IMR-90 (cell line): ENCODE data around the gene KDM1B. TPM values are rescaled to one million over a fixed set of nuclear protein-coding genes. Genes with fewer than 3 reads are reported as not detected.

Source experiments
- ATAC-seq: fragments of 200-7000 bp; cut with Tn5 transposase; 2 replicates; pipeline ENCODE4 v1.9.1; 2020; ENCODE audit warnings: low read depth, mild to moderate bottlenecking, moderate library complexity
- BruUV-seq: library from RNA; stranded (reverse); fragments of 400-500 nt; replicated peaks from 2 replicates; lab custom pipeline; 2021; lab: Mats Ljungman, UMichigan
- CTCF ChIA-PET: fragments of 300-600 bp; formaldehyde crosslinking; extraction: SDS; loops from one replicate; lab custom pipeline; 2021; ENCODE audit warnings: antibody characterized with exemption; lab: Yijun Ruan, JAX
- POLR2A ChIA-PET: fragments of 300-600 bp; sonication (Branson Sonifier 250); formaldehyde crosslinking; loops from one replicate; lab custom pipeline; 2022; ENCODE audit warnings: antibody characterized with exemption; ENCODE audit not compliant: unreplicated experiment; lab: Charles Lee
- DNase-seq: peaks from one replicate; pipeline ENCODE4 v3.0.0; 2013
- H2AFZ ChIP-seq: replicated peaks from 2 replicates; pipeline ENCODE3; 2013; ENCODE audit warnings: low read length, mild to moderate bottlenecking; ENCODE audit not compliant: poor library complexity
- H2AK5ac ChIP-seq: 2 replicates; pipeline ENCODE4 v1.6.1; 2013; ENCODE audit warnings: low read depth, low read length, inconsistent platforms
- H2AK9ac ChIP-seq: replicated peaks from 2 replicates; pipeline ENCODE3; 2013; ENCODE audit warnings: mild to moderate bottlenecking, low read depth, low read length, moderate library complexity; ENCODE audit not compliant: poor library complexity
- H2BK120ac ChIP-seq: 2 replicates; pipeline ENCODE4 v1.6.1; 2013; ENCODE audit warnings: low read depth, low read length, inconsistent platforms
- H2BK15ac ChIP-seq: 3 replicates; pipeline ENCODE4 v1.6.1; 2013; ENCODE audit warnings: low read depth, low read length, inconsistent platforms
- H2BK20ac ChIP-seq: 2 replicates; pipeline ENCODE4 v1.6.1; 2013; ENCODE audit warnings: low read depth, mild to moderate bottlenecking, inconsistent platforms, low read length, moderate library complexity
- H2BK5ac ChIP-seq: 2 replicates; pipeline ENCODE4 v1.6.1; 2013; ENCODE audit warnings: mild to moderate bottlenecking, low read depth, low read length, inconsistent platforms; ENCODE audit not compliant: poor library complexity, severe bottlenecking
- H3K14ac ChIP-seq: replicated peaks from 2 replicates; pipeline ENCODE4 v1.6.1; 2013; ENCODE audit warnings: low read depth, low read length, inconsistent platforms
- H3K18ac ChIP-seq: 2 replicates; pipeline ENCODE4 v1.6.1; 2013; ENCODE audit warnings: low read depth, low read length, control low read depth
- H3K23ac ChIP-seq: 2 replicates; pipeline ENCODE4 v1.6.1; 2013; ENCODE audit warnings: low read depth, low read length, inconsistent platforms
- H3K27ac ChIP-seq: 2 replicates; pipeline ENCODE4 v1.5.1; 2013; ENCODE audit warnings: mild to moderate bottlenecking, control low read depth, low read length; ENCODE audit not compliant: insufficient read depth
- H3K27me3 ChIP-seq: 2 replicates; pipeline ENCODE4 v1.6.1; 2013; ENCODE audit warnings: low read length; ENCODE audit not compliant: control insufficient read depth, insufficient read depth
- H3K36me3 ChIP-seq: 2 replicates; pipeline ENCODE4 v1.6.1; 2013; ENCODE audit warnings: low read length, mixed read lengths; ENCODE audit not compliant: control insufficient read depth, insufficient read depth
- H3K4ac ChIP-seq: 2 replicates; pipeline ENCODE4 v1.6.1; 2013; ENCODE audit warnings: low read depth, low read length, inconsistent platforms
- H3K4me1 ChIP-seq: 2 replicates; pipeline ENCODE4 v1.6.1; 2013; ENCODE audit warnings: low read length, mixed read lengths; ENCODE audit not compliant: control insufficient read depth, insufficient read depth
- H3K4me2 ChIP-seq: 2 replicates; pipeline ENCODE4 v1.6.1; 2013; ENCODE audit warnings: low read depth, mild to moderate bottlenecking, control low read depth, low read length, moderate library complexity
- H3K4me3 ChIP-seq: 2 replicates; pipeline ENCODE4 v1.5.1; 2013; ENCODE audit warnings: low read depth, mild to moderate bottlenecking, control low read depth, low read length, moderate library complexity; ENCODE audit not compliant: insufficient read depth
- H3K56ac ChIP-seq: 2 replicates; pipeline ENCODE4 v1.6.1; 2013; ENCODE audit warnings: low read length, inconsistent platforms; ENCODE audit not compliant: insufficient read depth; ENCODE audit errors: extremely low read depth
- H3K79me1 ChIP-seq, 2 experiments: 2 replicates each; pipeline ENCODE4 v1.6.1; 2013; ENCODE audit warnings: low read length in 2 of 2, inconsistent platforms in 1 of 2, low read depth in 1 of 2
- H3K9ac ChIP-seq: 2 replicates; pipeline ENCODE4 v1.6.1; 2013; ENCODE audit warnings: low read depth, low read length, control low read depth
- H3K9me1 ChIP-seq: 2 replicates; pipeline ENCODE4 v1.6.1; 2013; ENCODE audit warnings: low read length, inconsistent platforms; ENCODE audit not compliant: insufficient read depth
- H3K9me3 ChIP-seq: 2 replicates; pipeline ENCODE4 v1.6.1; 2013; ENCODE audit warnings: low read length; ENCODE audit not compliant: control insufficient read depth, insufficient read depth
- H4K20me1 ChIP-seq: 2 replicates; pipeline ENCODE4 v1.6.1; 2013; ENCODE audit warnings: low read length, inconsistent platforms; ENCODE audit not compliant: insufficient read depth
- H4K5ac ChIP-seq: 2 replicates; pipeline ENCODE4 v1.6.1; 2013; ENCODE audit warnings: mild to moderate bottlenecking, low read depth, low read length, control low read depth
- H4K8ac ChIP-seq, 2 experiments: 2 replicates each; pipeline ENCODE4 v1.6.1; 2013; ENCODE audit warnings: low read depth in 2 of 2, low read length in 2 of 2, control low read depth in 1 of 2, inconsistent platforms in 1 of 2
- H4K91ac ChIP-seq: 2 replicates; pipeline ENCODE4 v1.6.1; 2013; ENCODE audit warnings: low read depth, low read length, inconsistent platforms; ENCODE audit not compliant: insufficient read depth
- BHLHE40 ChIP-seq: fragments of 150-350 bp; IDR thresholded peaks from 2 replicates; pipeline ENCODE4 v1.6.1; 2016; ENCODE audit warnings: mild to moderate bottlenecking, low read depth, low read length
- MAZ ChIP-seq: IDR thresholded peaks from 2 replicates; pipeline ENCODE4 v1.6.1; 2012; ENCODE audit warnings: low read depth, mild to moderate bottlenecking, low read length, improper control_type of control experiment, moderate library complexity, borderline replicate concordance
- WGBS, 2 experiments: methylation state at CpG; one replicate each; pipeline versions ENCODE4 v1.1.5 to v1.1.7; 2013; ENCODE audit warnings: missing lambda C conversion rate in 2 of 2; ENCODE audit not compliant: insufficient read length in 1 of 2; ENCODE audit errors: extremely low coverage in 2 of 2; 5-methylcytosine and 5-hydroxymethylcytosine counted together
- dilution Hi-C: fragments of 300-500 bp; cut with HindIII; formaldehyde crosslinking; loops from one replicate; pipeline ENCODE4 v1.14.3; 2018; ENCODE audit warnings: low sequenced_read_pairs; ENCODE audit not compliant: unreplicated experiment
- in situ Hi-C: fragments of 300-500 bp; cut with MboI; formaldehyde crosslinking; loops from 3 replicates; pipeline ENCODE4 v1.14.3; 2019; ENCODE audit warnings: low sequenced_read_pairs, inconsistent platforms, mixed read lengths
- intact Hi-C: fragments of 100-400 bp; cut with micrococcal nuclease; formaldehyde crosslinking; loops from 2 replicates; pipeline ENCODE4 v1.10.0; 2022
- polyA plus RNA-seq, 3 experiments: library from polyadenylated mRNA; depleted of rRNA; stranded (reverse); fragments of >200 nt; gene quantifications; 2 replicates each; pipeline ENCODE4 v1.2.3, GENCODE V29; 2012; ENCODE audit warnings: low replicate concordance in 1 of 3
- total RNA-seq: library from RNA; depleted of rRNA; stranded (reverse); fragments of >200 nt; gene quantifications from 2 replicates; pipeline ENCODE4 v1.2.3, GENCODE V29; 2012

KDM1B gene
- total and polyA plus RNA-seq, 2 of the 4 experiments (the other 2 are of a cell fraction) = 13.2 to 16.7 TPM

GRCh38 chr6:18187701-18188100 is 32.5 kb downstream of the KDM1B start:
- ChIA-PET POLR2A (no interaction called here), CTCF (no interaction called here)
- H2BK120ac ChIP-seq = no peak overlapping the region
- DNase-seq (no peak), ATAC-seq (no peak)
- H3K79me1 ChIP-seq = no peaks in the 10 kb centered on the region
- dilution Hi-C loops = no loop called here
- no peak overlapping the region for H3K23ac ChIP-seq
- H4K8ac ChIP-seq = no peak overlapping the region
- intact Hi-C loops = no loop called here
- H2BK20ac ChIP-seq = no peak overlapping the region
- no peak overlapping the region for H3K9ac ChIP-seq
- no peak overlapping the region for H4K5ac ChIP-seq
- no peak overlapping the region for H2AFZ ChIP-seq
- H3K27ac ChIP-seq = no peak overlapping the region
- WGBS, 2 experiments = 97% methylated on average over 5 of the region's 10 CpGs; no CpG with 5 or more reads in 1 of the 2 experiments
- no peak overlapping the region for H2BK15ac ChIP-seq
- H2AK5ac ChIP-seq = no peak overlapping the region
- H4K91ac ChIP-seq = no peak overlapping the region
- H3K18ac ChIP-seq = no peak overlapping the region
- peak overlapping the region; percentile 42 for H2AK9ac ChIP-seq
- no peaks in the 10 kb centered on the region for H3K9me3 ChIP-seq
- no peak overlapping the region for H3K14ac ChIP-seq
- H3K36me3 ChIP-seq = peaks cover 6% of the 10 kb centered on the region; the same call in 1 of the 2 replicates
- H3K4me3 ChIP-seq = no peak overlapping the region
- TF ChIP-seq BHLHE40 (no peak), MAZ (no peak)
- BruUV-seq = no TSS peak
- H3K4me2 ChIP-seq = no peak overlapping the region
- H2BK5ac ChIP-seq = no peak overlapping the region
- in situ Hi-C loops = no loop called here
- no peaks in the 10 kb centered on the region for H3K4me1 ChIP-seq
- no peaks in the 10 kb centered on the region for H4K20me1 ChIP-seq
- no peaks in the 10 kb centered on the region for H3K27me3 ChIP-seq
- H3K9me1 ChIP-seq = no peaks in the 10 kb centered on the region; the same call in 1 of the 2 replicates
- H3K56ac ChIP-seq = no peak overlapping the region
- no peak overlapping the region for H3K4ac ChIP-seq
